ENCODE data around the gene ITPKB. TPM values are rescaled to one million over a fixed set of nuclear protein-coding genes. Genes with fewer than 3 reads are reported as not detected.
A peak's percentile ranks its signal among the peaks of the same experiment; 100 is the strongest.

The ITPKB gene
- total RNA-seq, 5 donors from 2014 or later (not counting 1 experiment from before 2014, with no cell fraction given), result 153 to 351 (median 179) TPM

GRCh38 chr1:226692051-226692792, 46.9 kb downstream of the ITPKB start:
- Mint-ChIP-seq H3K27ac (peak overlapping the region; percentile 90 to 93), H3K4me3 (peak overlapping the region; percentile 50 to 67 (median 65)), H3K9me3 (no peaks in the 10 kb centered on the region), H3K27me3 (no peaks in the 10 kb centered on the region), H3K36me3 (peaks cover 33% of the 10 kb centered on the region), H3K4me1 (peaks cover 98 to 100% (median 100%) of the 10 kb centered on the region in 3 donors)
- ChIA-PET POLR2A (interaction anchor here in 1 of 2 donors (0.7 to 1.0 kb wide), 3 partner anchors 9 to 44 kb away, joined by 4 read pairs; no protein-coding TSS in a partner anchor), CTCF (interaction anchor here (0.8 to 2.0 kb wide), 4 partner anchors 9 to 26 kb away, joined by 3 to 7 read pairs (median 4); no protein-coding TSS in a partner anchor)
- ATAC-seq (replicated peaks in 1 of 4) (no peak), DNase-seq (no peak)
- peaks cover 15 to 61% of the 10 kb centered on the region in 2 donors for H3K36me3 ChIP-seq (ENCODE audit: control insufficient read depth in 2 of 2, extremely low read depth in 1 of 2, insufficient read depth in 1 of 2, low read length in 1 of 2)
- H3K9me3 ChIP-seq, result no peaks in the 10 kb centered on the region
- no peaks in the 10 kb centered on the region for H3K27me3 ChIP-seq (replicated peaks in 1 of 2; ENCODE audit: control insufficient read depth in 2 of 2, extremely low read depth in 1 of 2, insufficient read depth in 2 of 2, low read length in 1 of 2)
- H3K27ac ChIP-seq (ENCODE audit: low read length), result peak overlapping the region; percentile 85
- H3K4me1 ChIP-seq (ENCODE audit: control insufficient read depth in 1 of 2, extremely low read depth in 1 of 2, insufficient read depth in 2 of 2, low read length in 2 of 2), result peaks cover 77 to 84% of the 10 kb centered on the region in 2 experiments
- no peak overlapping the region for H3K4me3 ChIP-seq (ENCODE audit: control insufficient read depth in 1 of 2, extremely low read depth in 1 of 2, low read length in 1 of 2)
- WGBS (ENCODE audit: insufficient coverage), result no CpG with 5 or more reads among the region's 4 CpGs

- WGBS (ENCODE audit: insufficient coverage), result 10% methylated on average over 4 of the region's 4 CpGs
- Mint-ChIP-seq H3K9me3 (no peaks in the 10 kb centered on the region), H3K4me3 (peak overlapping the region; percentile 63 to 67 (median 65)), H3K27ac (peak overlapping the region; percentile 90 to 93), H3K27me3 (no peaks in the 10 kb centered on the region), H3K36me3 (peaks cover 40% of the 10 kb centered on the region), H3K4me1 (peaks cover 98 to 100% (median 100%) of the 10 kb centered on the region in 3 donors)
- Histone ChIP-seq H3K36me3 (ENCODE audit: control insufficient read depth in 2 of 2, extremely low read depth in 1 of 2, insufficient read depth in 1 of 2, low read length in 1 of 2) (peaks cover 10 to 58% of the 10 kb centered on the region in 2 donors), H3K27me3 (replicated peaks in 1 of 2; ENCODE audit: control insufficient read depth in 2 of 2, extremely low read depth in 1 of 2, insufficient read depth in 2 of 2, low read length in 1 of 2) (no peaks in the 10 kb centered on the region), H3K4me1 (ENCODE audit: control insufficient read depth in 1 of 2, extremely low read depth in 1 of 2, insufficient read depth in 2 of 2, low read length in 2 of 2) (peaks cover 77 to 84% of the 10 kb centered on the region in 2 experiments), H3K9me3 (no peaks in the 10 kb centered on the region), H3K4me3 (ENCODE audit: control insufficient read depth in 1 of 2, extremely low read depth in 1 of 2, low read length in 1 of 2) (no peak overlapping the region), H3K27ac (ENCODE audit: low read length) (peak overlapping the region; percentile 85)
- ChIA-PET POLR2A (interaction anchor here in 1 of 2 donors (0.7 kb wide), 1 partner anchor 45 kb away, joined by 4 read pairs; no protein-coding TSS in a partner anchor), CTCF (no interaction called here)
- DNase-seq (peak in 33 of 35 experiments; percentile 53 to 88 (median 75)), ATAC-seq (replicated peaks in 1 of 4) (peak; percentile 64 to 76 (median 74))
Measured at GRCh38 chr1:226691247-226691646, 47.8 kb downstream of the ITPKB start.

GRCh38 chr1:226690460-226690982, 48.6 kb downstream of the ITPKB start:
- WGBS (ENCODE audit: insufficient coverage), result 45% methylated on average over 5 of the region's 8 CpGs
- peaks cover 97 to 100% (median 100%) of the 10 kb centered on the region in 3 donors for H3K4me1 Mint-ChIP-seq

GRCh38 chr1:226688808-226689207, 50.3 kb downstream of the ITPKB start:
- Histone ChIP-seq H3K4me1 (ENCODE audit: control insufficient read depth in 1 of 2, extremely low read depth in 1 of 2, insufficient read depth in 2 of 2, low read length in 2 of 2) (peaks cover 90 to 92% of the 10 kb centered on the region in 2 experiments), H3K4me3 (ENCODE audit: control insufficient read depth in 1 of 2, extremely low read depth in 1 of 2, low read length in 1 of 2) (no peak overlapping the region), H3K9me3 (no peaks in the 10 kb centered on the region), H3K27me3 (replicated peaks in 1 of 2; ENCODE audit: control insufficient read depth in 2 of 2, extremely low read depth in 1 of 2, insufficient read depth in 2 of 2, low read length in 1 of 2) (no peaks in the 10 kb centered on the region), H3K27ac (ENCODE audit: low read length) (peak overlapping the region; percentile 92), H3K36me3 (ENCODE audit: control insufficient read depth in 2 of 2, extremely low read depth in 1 of 2, insufficient read depth in 1 of 2, low read length in 1 of 2) (peaks cover 5 to 51% of the 10 kb centered on the region in 2 donors)
- Mint-ChIP-seq H3K9me3 (no peaks in the 10 kb centered on the region), H3K4me3 (peak overlapping the region in 2 of 3 donors; percentile 15 to 67), H3K36me3 (peaks cover 50% of the 10 kb centered on the region), H3K27me3 (no peaks in the 10 kb centered on the region), H3K4me1 (peaks cover 99 to 100% (median 100%) of the 10 kb centered on the region in 3 donors), H3K27ac (peak overlapping the region; percentile 79 to 93)
- DNase-seq, result no peak
- ChIA-PET POLR2A (interaction anchor here in 1 of 2 donors (0.6 to 0.9 kb wide), 3 partner anchors 9 to 50 kb away, joined by 3 to 9 read pairs (median 3); no protein-coding TSS in a partner anchor), CTCF (interaction anchor here (0.6 to 3.1 kb wide), 9 partner anchors 19 to 718 kb away, joined by 4 to 26 read pairs (median 6); no protein-coding TSS in a partner anchor)
- no peak for ATAC-seq (replicated peaks in 1 of 4)
- WGBS (ENCODE audit: insufficient coverage), result 100% methylated on average over 3 of the region's 4 CpGs

More at GRCh38 chr1:226690460-226690982, 48.6 kb downstream of the ITPKB start:
- peak overlapping the region; percentile 85 for H3K27ac ChIP-seq (ENCODE audit: low read length)
- POLR2A ChIA-PET, result no interaction called here
- peaks cover 5 to 52% of the 10 kb centered on the region in 2 donors for H3K36me3 ChIP-seq (ENCODE audit: control insufficient read depth in 2 of 2, extremely low read depth in 1 of 2, insufficient read depth in 1 of 2, low read length in 1 of 2)
- H3K4me3 Mint-ChIP-seq, result peak overlapping the region; percentile 65 to 72 (median 67)
- no peaks in the 10 kb centered on the region for H3K27me3 ChIP-seq (replicated peaks in 1 of 2; ENCODE audit: control insufficient read depth in 2 of 2, extremely low read depth in 1 of 2, insufficient read depth in 2 of 2, low read length in 1 of 2)
- peak overlapping the region; percentile 90 to 93 for H3K27ac Mint-ChIP-seq
- CTCF ChIA-PET, result no interaction called here
- ATAC-seq (replicated peaks in 1 of 4), result peak; percentile 26 to 77 (median 40)
- DNase-seq, result peak in 31 of 35 experiments; percentile 48 to 91 (median 75)
- H3K4me1 ChIP-seq (ENCODE audit: control insufficient read depth in 1 of 2, extremely low read depth in 1 of 2, insufficient read depth in 2 of 2, low read length in 2 of 2), result peaks cover 83 to 86% of the 10 kb centered on the region in 2 experiments
- H3K36me3 Mint-ChIP-seq, result peaks cover 42% of the 10 kb centered on the region
- no peaks in the 10 kb centered on the region for H3K27me3 Mint-ChIP-seq
- H3K4me3 ChIP-seq (ENCODE audit: control insufficient read depth in 1 of 2, extremely low read depth in 1 of 2, low read length in 1 of 2), result no peak overlapping the region
- no peaks in the 10 kb centered on the region for H3K9me3 ChIP-seq
- no peaks in the 10 kb centered on the region for H3K9me3 Mint-ChIP-seq

- H3K4me1 ChIP-seq (ENCODE audit: control insufficient read depth in 1 of 2, extremely low read depth in 1 of 2, insufficient read depth in 2 of 2, low read length in 2 of 2), result peaks cover 93% of the 10 kb centered on the region in 2 experiments
- Mint-ChIP-seq H3K4me1 (peaks cover 99 to 100% (median 100%) of the 10 kb centered on the region in 3 donors), H3K27me3 (no peaks in the 10 kb centered on the region), H3K9me3 (no peaks in the 10 kb centered on the region), H3K36me3 (peaks cover 53% of the 10 kb centered on the region), H3K4me3 (peak overlapping the region in 2 of 3 donors; percentile 25 to 67), H3K27ac (peak overlapping the region; percentile 79 to 93)
- WGBS (ENCODE audit: insufficient coverage), result 29% methylated on average over 1 of the region's 6 CpGs
- no peaks in the 10 kb centered on the region for H3K27me3 ChIP-seq (replicated peaks in 1 of 2; ENCODE audit: control insufficient read depth in 2 of 2, extremely low read depth in 1 of 2, insufficient read depth in 2 of 2, low read length in 1 of 2)
- no peak overlapping the region for H3K4me3 ChIP-seq (ENCODE audit: control insufficient read depth in 1 of 2, extremely low read depth in 1 of 2, low read length in 1 of 2)
- ChIA-PET POLR2A (interaction anchor here (0.5 to 1.3 kb wide), 7 partner anchors 9 to 297 kb away, joined by 3 to 8 read pairs (median 3); no protein-coding TSS in a partner anchor), CTCF (interaction anchor here (0.5 to 3.1 kb wide), 28 partner anchors 11 to 913 kb away, joined by 3 to 26 read pairs (median 4); no protein-coding TSS in a partner anchor)
- peak overlapping the region; percentile 92 for H3K27ac ChIP-seq (ENCODE audit: low read length)
- H3K36me3 ChIP-seq (ENCODE audit: control insufficient read depth in 2 of 2, extremely low read depth in 1 of 2, insufficient read depth in 1 of 2, low read length in 1 of 2), result peaks cover 5 to 50% of the 10 kb centered on the region in 2 donors
- no peak for ATAC-seq (replicated peaks in 1 of 4)
- no peaks in the 10 kb centered on the region for H3K9me3 ChIP-seq
- no peak for DNase-seq
Measured at GRCh38 chr1:226688056-226688748, 50.9 kb downstream of the ITPKB start.

All from T-cell (primary cell).